Sigmoid colon (tissue), 7 donors: ENCODE data around the gene ZNF354B. TPM values are rescaled to one million over a fixed set of nuclear protein-coding genes. Genes with fewer than 3 reads are reported as not detected.
"Not testable (repeated sequence)": the region's sequence is repeated elsewhere in the genome, so short reads cannot be mapped to it uniquely, and the experiment has no call there.

ENCODE experiments used
- DNase-seq: peaks from one replicate; pipeline ENCODE4 v3.0.0-alpha.2; 2019
- H3K27ac ChIP-seq, 4 donors: fragments of 200-600 bp; sonication (generic); one replicate each; pipeline ENCODE4 v1.5.1; 2016 to 2019; ENCODE audit warnings: mild to moderate bottlenecking in 1 of 4
- H3K27me3 ChIP-seq, 3 donors: fragments of 200-600 bp; sonication (generic); one replicate each; pipeline ENCODE4 v1.5.1; 2019; ENCODE audit warnings: mild to moderate bottlenecking in 1 of 3
- H3K36me3 ChIP-seq, 4 donors: fragments of 200-600 bp; sonication (generic); one replicate each; pipeline ENCODE4 v1.5.1; 2016 to 2019
- H3K4me1 ChIP-seq, 4 donors: fragments of 200-600 bp; sonication (generic); one replicate each; pipeline ENCODE4 v1.5.1; 2017 to 2019
- H3K4me3 ChIP-seq, 4 donors: fragments of 200-600 bp; sonication (generic); one replicate each; pipeline ENCODE4 v1.5.1; 2017 to 2019; ENCODE audit warnings: mild to moderate bottlenecking in 2 of 4, moderate library complexity in 1 of 4
- H3K9me3 ChIP-seq, 4 donors: fragments of 200-600 bp in 3 of 4; sonication (generic) in 3 of 4; one replicate each; pipeline versions ENCODE4 v1.5.1 to v1.6.1; 2013 to 2019
- CTCF ChIP-seq, 4 experiments: fragments of 450-650 bp in 3 of 4; fragments of 200-600 bp in 1 of 4; IDR thresholded peaks; one replicate each; pipeline ENCODE4 v1.5.1; 2016 to 2019; ENCODE audit warnings: antibody characterized with exemption in 4 of 4, mild to moderate bottlenecking in 3 of 4, moderate library complexity in 2 of 4
- EP300 ChIP-seq, 4 donors: sonication (generic); formaldehyde crosslinking; IDR thresholded peaks; one replicate each; pipeline ENCODE4 v1.6.1; 2017; ENCODE audit warnings: antibody characterized with exemption in 4 of 4
- POLR2A ChIP-seq, 2 donors: fragments of 450-650 bp; IDR thresholded peaks; one replicate each; pipeline ENCODE4 v1.6.1; 2016; ENCODE audit warnings: antibody characterized with exemption in 2 of 2, mild to moderate bottlenecking in 2 of 2, moderate library complexity in 2 of 2
- POLR2AphosphoS5 ChIP-seq, 4 donors: sonication (generic); formaldehyde crosslinking; IDR thresholded peaks; one replicate each; pipeline ENCODE4 v1.6.1; 2017; ENCODE audit warnings: antibody characterized with exemption in 4 of 4
- whole genome bisulfite sequencing, 2 donors: extraction: QIAGEN DNeasy Blood & Tissue Kit; methylation state at CpG; one replicate each; pipeline ENCODE4 v1.1.7; 2013; 5-methylcytosine and 5-hydroxymethylcytosine counted together
- intact Hi-C: fragments of 100-400 bp; cut with DNase I; formaldehyde crosslinking; loops from one replicate; pipeline ENCODE4 v1.15.1; 2023
- polyA plus RNA-seq, 3 donors: library from polyadenylated mRNA; stranded (reverse); fragments of 200-250 nt; gene quantifications; one replicate each; pipeline ENCODE4 v1.2.3, GENCODE V29; 2013
- total RNA-seq, 4 donors: library from RNA; depleted of rRNA; stranded (reverse); fragments of >200 nt; gene quantifications; one replicate each; pipeline ENCODE4 v1.1.0, GENCODE V29; 2016
- donor health status: healthy with polysubstance abuse.
- donor health status: Bipolar disorder and iron deficiency.
- donor health status: healthy.

ZNF354B gene
- total and polyA plus RNA-seq, 7 donors = 0.92 to 23.5 (median 13.3) TPM

- peaks cover 17 to 97% (median 58%) of the 10 kb centered on the region in 4 donors for H3K36me3 ChIP-seq
Observed at GRCh38 chr5:178870411-178870810, 10.7 kb downstream of the ZNF354B start.

DNA sequence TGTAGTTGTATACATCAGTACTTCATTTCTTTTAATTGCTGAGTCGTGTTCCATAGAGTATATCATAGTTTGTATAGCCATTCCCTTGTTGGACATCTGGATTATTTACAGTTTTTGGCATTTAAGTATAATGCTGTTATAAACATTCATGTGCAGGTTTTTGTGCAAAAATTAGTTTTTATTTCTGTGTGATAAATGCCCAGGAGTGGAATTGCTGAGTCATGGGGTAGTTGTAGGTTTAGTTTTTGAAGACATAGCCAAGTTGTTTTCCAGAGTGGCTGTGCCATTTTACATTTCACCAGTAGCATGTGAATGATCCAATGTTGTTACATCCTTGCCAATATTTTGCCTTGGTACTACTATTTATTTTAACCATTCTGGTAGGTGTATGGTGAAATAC lies 12.5 kb downstream of the ZNF354B start:
- Histone ChIP-seq H3K4me3 (no peak overlapping the region), H3K27ac (no peak overlapping the region), H3K36me3 (peaks cover 11 to 97% (median 58%) of the 10 kb centered on the region in 4 donors), H3K9me3 (peaks cover 0 to 18% (median 10%) of the 10 kb centered on the region in 4 donors), H3K4me1 (no peaks in the 10 kb centered on the region), H3K27me3 (no peaks in the 10 kb centered on the region)
- intact Hi-C loops = no loop called here
- no peak for DNase-seq
- WGBS, 2 donors = 93 to 97% methylated on average over 1 of the region's 1 CpG
- no peak for TF ChIP-seq POLR2A (IDR thresholded peaks at IDR 0.05)
- TF ChIP-seq CTCF (IDR thresholded peaks at IDR 0.05) = no peak
- no peak for TF ChIP-seq EP300 (IDR thresholded peaks at IDR 0.05)
- no peak for TF ChIP-seq POLR2AphosphoS5 (IDR thresholded peaks at IDR 0.05)

More at GRCh38 chr5:178870411-178870810, 10.7 kb downstream of the ZNF354B start:
- no peak for TF ChIP-seq CTCF (IDR thresholded peaks at IDR 0.05)
- Histone ChIP-seq H3K27ac (no peak overlapping the region), H3K9me3 (peaks cover 0 to 9% (median 3%) of the 10 kb centered on the region in 4 donors), H3K27me3 (no peaks in the 10 kb centered on the region), H3K4me3 (no peak overlapping the region), H3K4me1 (no peaks in the 10 kb centered on the region)
- DNase-seq = no peak
- intact Hi-C loops = no loop called here
- WGBS, 2 donors = 98% methylated on average over 8 of the region's 8 CpGs

DNA sequence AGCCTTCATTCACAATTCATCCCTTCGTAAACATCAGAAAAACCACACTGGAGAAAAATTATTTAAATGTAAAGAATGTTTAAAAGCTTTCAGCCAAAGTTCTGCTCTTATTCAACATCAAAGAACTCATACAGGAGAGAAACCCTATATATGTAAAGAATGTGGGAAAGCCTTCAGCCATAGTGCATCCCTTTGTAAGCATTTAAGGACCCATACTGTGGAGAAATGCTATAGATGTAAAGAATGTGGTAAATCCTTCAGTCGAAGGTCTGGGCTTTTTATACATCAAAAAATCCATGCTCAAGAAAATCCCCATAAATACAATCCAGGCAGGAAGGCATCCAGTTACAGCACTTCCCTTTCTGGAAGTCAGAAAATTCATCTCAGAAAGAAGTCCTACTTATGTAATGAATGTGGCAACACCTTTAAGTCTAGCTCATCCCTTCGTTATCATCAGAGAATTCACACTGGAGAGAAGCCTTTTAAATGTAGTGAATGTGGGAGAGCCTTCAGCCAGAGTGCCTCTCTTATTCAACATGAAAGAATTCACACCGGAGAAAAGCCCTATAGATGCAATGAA lies 23.5 kb downstream of the ZNF354B start:
- H3K27ac ChIP-seq, H3K4me3 ChIP-seq, H3K4me1 ChIP-seq, H3K27me3 ChIP-seq, DNase-seq, intact Hi-C loops: not testable (repeated sequence)
- 96 to 97% methylated on average over 4 of the region's 4 CpGs for WGBS, 2 donors
- H3K9me3 ChIP-seq = peaks cover 13 to 55% (median 52%) of the 10 kb centered on the region in 4 donors
- peaks cover 16 to 96% (median 64%) of the 10 kb centered on the region in 4 donors for H3K36me3 ChIP-seq

DNA sequence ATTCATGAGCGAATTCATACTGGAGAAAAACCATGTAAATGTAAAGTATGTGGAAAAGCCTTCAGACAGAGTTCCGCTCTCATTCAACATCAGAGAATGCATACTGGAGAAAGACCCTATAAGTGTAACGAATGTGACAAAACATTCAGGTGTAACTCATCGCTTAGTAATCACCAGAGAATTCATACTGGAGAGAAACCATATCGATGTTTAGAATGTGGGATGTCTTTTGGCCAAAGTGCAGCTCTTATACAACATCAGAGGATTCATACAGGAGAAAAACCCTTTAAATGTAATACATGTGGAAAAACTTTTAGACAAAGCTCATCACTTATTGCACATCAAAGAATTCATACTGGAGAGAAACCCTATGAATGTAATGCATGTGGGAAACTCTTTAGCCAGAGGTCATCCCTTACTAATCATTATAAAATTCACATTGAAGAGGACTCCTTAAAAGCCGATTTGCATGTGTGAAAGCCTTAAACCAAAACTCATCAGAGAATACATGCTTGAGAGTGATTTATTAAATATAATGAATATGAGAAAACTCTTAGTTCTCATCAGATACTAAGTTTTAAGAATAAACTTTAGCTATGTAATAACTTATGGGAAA lies 24.2 kb downstream of the ZNF354B start:
- TF ChIP-seq EP300 (IDR thresholded peaks at IDR 0.05) (no peak), POLR2A (IDR thresholded peaks at IDR 0.05) (no peak), CTCF (IDR thresholded peaks at IDR 0.05) (no peak), POLR2AphosphoS5 (IDR thresholded peaks at IDR 0.05) (no peak)
- 97 to 100% methylated on average over 6 of the region's 6 CpGs for WGBS, 2 donors
- no peak for DNase-seq
- peaks cover 16 to 90% (median 63%) of the 10 kb centered on the region in 4 donors for H3K36me3 ChIP-seq
- no peak overlapping the region for H3K27ac ChIP-seq
- intact Hi-C loops = no loop called here
- H3K4me1 ChIP-seq = no peaks in the 10 kb centered on the region
- no peaks in the 10 kb centered on the region for H3K27me3 ChIP-seq
- H3K9me3 ChIP-seq = peaks cover 13 to 54% (median 50%) of the 10 kb centered on the region in 4 donors
- no peak overlapping the region for H3K4me3 ChIP-seq

- Histone ChIP-seq H3K27me3 (no peaks in the 10 kb centered on the region), H3K36me3 (no peaks in the 10 kb centered on the region), H3K9me3 (no peaks in the 10 kb centered on the region), H3K4me3 (peak within 1 kb of the TSS; percentile 80 to 95 (median 86)), H3K27ac (peak within 1 kb of the TSS; percentile 80 to 85 (median 82)), H3K4me1 (peaks cover 0 to 14% (median 6%) of the 10 kb centered on the region in 4 donors)
- 2 to 3% methylated on average over 79 of the region's 79 CpGs for WGBS, 2 donors
- peak; percentile 72 for DNase-seq
- TF ChIP-seq CTCF (IDR thresholded peaks at IDR 0.05) (no peak), POLR2AphosphoS5 (IDR thresholded peaks at IDR 0.05) (peak; percentile 30 to 74 (median 54))
- intact Hi-C loops = loop anchor here (5.0 kb wide), 1 partner anchor 46 kb away; the partner anchor contains the start of gene ZNF454
Observed at GRCh38 chr5:178895615-178896571, 36.1 kb downstream of the ZNF354B start, which contains the start of gene ZFP2. Gene ZFP2 (plus strand): TSS chr5:178895913. CDS start chr5:178931314, 35,401 bp downstream.
